ENCODE measurements around the gene BIN2.

DNA sequence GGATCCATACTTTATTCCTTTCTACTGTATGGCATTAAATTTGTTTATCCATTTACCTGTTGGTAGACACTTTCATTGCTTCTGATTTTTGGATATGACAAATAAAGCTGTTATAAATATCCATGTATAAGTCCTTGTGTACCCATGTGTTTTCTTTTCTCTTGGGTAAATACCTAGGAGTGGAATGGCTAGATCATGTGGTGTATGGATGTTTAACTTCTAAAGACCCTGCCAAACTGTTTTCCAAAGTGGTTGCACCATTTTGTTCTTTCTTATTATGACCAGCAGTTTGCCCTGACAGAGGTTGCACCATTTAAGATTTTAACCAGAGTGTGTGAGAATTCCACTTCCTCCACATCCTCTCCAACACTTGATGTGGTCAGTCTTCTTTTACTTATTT is 91.3 kb downstream of the BIN2 start:
- no peak for TF ChIP-seq FOXM1 (IDR thresholded peaks at IDR 0.05; ENCODE audit: borderline replicate concordance)
- no peak for TF ChIP-seq ZNF384 (IDR thresholded peaks at IDR 0.05)
- no peak for TF ChIP-seq SP1 (IDR thresholded peaks at IDR 0.05)
- no peak for TF ChIP-seq FOXA1 (IDR thresholded peaks at IDR 0.05)
- TF ChIP-seq LEF1 (IDR thresholded peaks at IDR 0.05; ENCODE audit: borderline replicate concordance), result no peak
